Stomach (tissue), 4 donors: ENCODE results near the gene RGS3.

Experiments
- POLR2AphosphoS5 ChIP-seq, 3 donors: sonication (generic); formaldehyde crosslinking; IDR thresholded peaks; one replicate each; pipeline ENCODE4 v1.6.1; 2016; ENCODE audit warnings: antibody characterized with exemption in 3 of 3
- TF ChIP-seq, protein P1 (sequence below), 7 experiments: fragments of 450-650 bp in 4 of 7; fragments of 200-600 bp in 3 of 7; sonication (generic) in 3 of 7; IDR thresholded peaks; one replicate each; pipeline ENCODE4 v1.5.1; 2016 to 2019; ENCODE audit warnings: antibody characterized with exemption in 7 of 7, control low read depth in 2 of 7, mild to moderate bottlenecking in 1 of 7

DNA sequence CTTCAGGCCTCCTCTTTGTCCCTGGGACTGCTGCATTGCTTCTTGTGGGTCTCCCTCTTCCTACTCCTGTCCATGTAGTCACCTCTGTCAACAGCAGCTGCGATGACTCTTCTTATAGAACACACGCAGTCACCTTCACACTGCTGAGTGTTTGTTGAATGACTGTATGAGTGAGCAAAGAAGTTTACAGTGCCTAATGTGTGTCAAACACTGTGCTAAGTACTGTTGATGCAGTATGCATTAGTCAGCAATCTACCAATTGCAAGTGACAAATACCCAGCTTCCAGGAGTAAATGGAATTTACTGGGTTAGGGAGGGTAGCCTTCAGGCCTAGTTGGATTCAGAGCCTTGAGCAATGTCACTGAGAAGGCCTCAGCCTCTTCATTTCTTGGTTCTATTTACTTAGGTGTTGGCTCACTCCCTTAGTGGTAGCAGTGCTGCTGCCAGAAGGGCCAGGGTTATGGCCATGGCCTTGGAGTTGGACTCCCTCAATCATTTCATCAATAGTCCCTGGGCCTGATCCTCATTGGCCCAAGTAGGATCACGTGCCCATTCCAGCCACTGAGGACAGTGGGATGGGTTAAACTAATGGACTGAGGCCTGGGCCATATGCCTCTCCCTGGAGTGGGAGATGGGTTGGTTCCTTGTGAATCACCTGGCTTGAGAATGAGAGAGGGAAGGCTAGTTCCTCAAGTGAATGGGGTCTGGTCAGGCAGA is 93.5 kb downstream of the RGS3 start:
- TF ChIP-seq, protein P1, sequence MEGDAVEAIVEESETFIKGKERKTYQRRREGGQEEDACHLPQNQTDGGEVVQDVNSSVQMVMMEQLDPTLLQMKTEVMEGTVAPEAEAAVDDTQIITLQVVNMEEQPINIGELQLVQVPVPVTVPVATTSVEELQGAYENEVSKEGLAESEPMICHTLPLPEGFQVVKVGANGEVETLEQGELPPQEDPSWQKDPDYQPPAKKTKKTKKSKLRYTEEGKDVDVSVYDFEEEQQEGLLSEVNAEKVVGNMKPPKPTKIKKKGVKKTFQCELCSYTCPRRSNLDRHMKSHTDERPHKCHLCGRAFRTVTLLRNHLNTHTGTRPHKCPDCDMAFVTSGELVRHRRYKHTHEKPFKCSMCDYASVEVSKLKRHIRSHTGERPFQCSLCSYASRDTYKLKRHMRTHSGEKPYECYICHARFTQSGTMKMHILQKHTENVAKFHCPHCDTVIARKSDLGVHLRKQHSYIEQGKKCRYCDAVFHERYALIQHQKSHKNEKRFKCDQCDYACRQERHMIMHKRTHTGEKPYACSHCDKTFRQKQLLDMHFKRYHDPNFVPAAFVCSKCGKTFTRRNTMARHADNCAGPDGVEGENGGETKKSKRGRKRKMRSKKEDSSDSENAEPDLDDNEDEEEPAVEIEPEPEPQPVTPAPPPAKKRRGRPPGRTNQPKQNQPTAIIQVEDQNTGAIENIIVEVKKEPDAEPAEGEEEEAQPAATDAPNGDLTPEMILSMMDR (IDR thresholded peaks at IDR 0.05), result no peak
- TF ChIP-seq POLR2AphosphoS5 (IDR thresholded peaks at IDR 0.05), result no peak
